Measurements from ENCODE around the gene RHNO1. TPM values are rescaled to one million over a fixed set of nuclear protein-coding genes. Genes with fewer than 3 reads are reported as not detected.

The RHNO1 gene
- total and polyA plus RNA-seq, 2 of the 8 experiments (the other 6 are each of a cell fraction or from before 2014, with no cell fraction given), result 55.8 to 56.9 TPM

GRCh38 chr12:2854669-2855453 is 22.2 kb upstream of the RHNO1 start:
- no peaks in the 10 kb centered on the region for H3K79me2 ChIP-seq (ENCODE audit: control insufficient read depth in 1 of 2, insufficient read depth in 2 of 2, low read length in 2 of 2)
- no peaks in the 10 kb centered on the region for H3K23me2 ChIP-seq (ENCODE audit: low read depth, low read length)
- no peak for FAIRE-seq
- H3K36me3 ChIP-seq (ENCODE audit: control insufficient read depth in 2 of 4, insufficient read depth in 4 of 4, low read length in 3 of 4), result peaks cover 0 to 19% (median 10%) of the 10 kb centered on the region in 4 experiments; a peak in 4 of 8 replicates
- no peak overlapping the region; the same call in 1 of the 2 replicates for H2AK5ac ChIP-seq (ENCODE audit: low read depth, low read length)
- H3K79me1 ChIP-seq (ENCODE audit: low read depth, low read length), result no peaks in the 10 kb centered on the region
- WGBS, 2 experiments (ENCODE audit: extremely low coverage in 1 of 2, insufficient coverage in 1 of 2, insufficient read length in 1 of 2, insufficient replicate concordance in 2 of 2, low coverage in 1 of 2, low lambda C conversion rate in 2 of 2, missing lambda C conversion rate in 1 of 2), result 87% methylated on average over 25 of the region's 25 CpGs; no CpG with 5 or more reads in 1 of the 2 experiments
- no peak overlapping the region for H4K5ac ChIP-seq (ENCODE audit: insufficient read length, low read depth, low read length)
- peaks cover 0 to 6% (median under 1%) of the 10 kb centered on the region in 4 experiments; a peak in 4 of 7 replicates for H3K4me1 ChIP-seq (replicated peaks in 1 of 4; ENCODE audit: control insufficient read depth in 3 of 4, insufficient read depth in 4 of 4, low read length in 3 of 4)
- H2BK15ac ChIP-seq (ENCODE audit: low read length), result no peak overlapping the region
- H3K27ac ChIP-seq (ENCODE audit: low read depth, low read length), result no peak overlapping the region
- H3K4me3 ChIP-seq (ENCODE audit: extremely low read depth in 1 of 4, insufficient read depth in 2 of 4, low read depth in 3 of 4, low read length in 4 of 4), result no peak overlapping the region
- no peak overlapping the region for H3K23ac ChIP-seq (ENCODE audit: insufficient read length)
- ChIA-PET CTCF (ENCODE audit: partially characterized antibody) (interaction anchor here (0.8 to 6.5 kb wide), 31 partner anchors 9 to 249 kb away, joined by 3 to 84 read pairs (median 4); partner anchors contain the start of genes FOXM1, NRIP2, RHNO1 and TULP3), POLR2A (ENCODE audit: partially characterized antibody) (interaction anchor here (0.6 to 1.9 kb wide), 14 partner anchors 9 to 191 kb away, joined by 3 to 7 read pairs (median 3); partner anchors contain the start of gene TULP3)
- H2BK12ac ChIP-seq (ENCODE audit: low read depth, low read length), result no peak overlapping the region
- H3K18ac ChIP-seq (ENCODE audit: extremely low read depth, low read length), result no peak overlapping the region
- no peak overlapping the region for H4K8ac ChIP-seq (ENCODE audit: extremely low read depth, insufficient read depth, low read length)
- no peaks in the 10 kb centered on the region for H3K27me3 ChIP-seq (replicated peaks in 1 of 4; ENCODE audit: control insufficient read depth in 3 of 4, extremely low read depth in 1 of 4, insufficient read depth in 3 of 4, low read length in 3 of 4)
- no peaks in the 10 kb centered on the region for H3K9me3 ChIP-seq (ENCODE audit: insufficient read depth in 2 of 2, low read depth in 1 of 2, low read length in 1 of 2)
- peaks cover 3 to 5% of the 10 kb centered on the region in 2 experiments for H4K20me1 ChIP-seq (replicated peaks in 1 of 2; ENCODE audit: control insufficient read depth in 1 of 2, insufficient read depth in 2 of 2, low read length in 2 of 2)
- no peak overlapping the region for H3K9ac ChIP-seq (replicated peaks in 1 of 4; ENCODE audit: extremely low read depth in 1 of 4, low read depth in 3 of 4, low read length in 3 of 4)
- no peak overlapping the region for H4K91ac ChIP-seq (replicated peaks; ENCODE audit: insufficient read length, low read length)
- DNase-seq (ENCODE audit: low read depth in 1 of 2, low spot score in 2 of 2), result no peak
- no peak overlapping the region for H3K14ac ChIP-seq (ENCODE audit: insufficient read length)
- H3K56ac ChIP-seq (replicated peaks; ENCODE audit: insufficient read length, low read depth, low read length), result no peak overlapping the region
- no peak overlapping the region for H2BK5ac ChIP-seq (ENCODE audit: low read depth, low read length)
- no peak overlapping the region for H3K4ac ChIP-seq (replicated peaks; ENCODE audit: insufficient read length, low read depth, low read length)
- no peak overlapping the region for H2BK120ac ChIP-seq (replicated peaks; ENCODE audit: low read depth, low read length)
- H2BK20ac ChIP-seq (ENCODE audit: low read length), result no peak overlapping the region
- H2AFZ ChIP-seq (ENCODE audit: low read length), result no peak overlapping the region
- H3K4me2 ChIP-seq (ENCODE audit: insufficient read depth in 1 of 2, low read depth in 2 of 2, low read length in 2 of 2), result no peak overlapping the region
- no peak for TF ChIP-seq MAX (IDR thresholded peaks at IDR 0.05)
- TF ChIP-seq SIX5 (IDR thresholded peaks at IDR 0.05; ENCODE audit: low read depth, low read length), result no peak
- TF ChIP-seq TBP (IDR thresholded peaks at IDR 0.05; ENCODE audit: low read depth, low read length), result no peak
- TF ChIP-seq BACH1 (IDR thresholded peaks at IDR 0.05; ENCODE audit: low read length), result no peak
- no peak for TF ChIP-seq CTCF (IDR thresholded peaks at IDR 0.05; ENCODE audit: control extremely low read depth in 1 of 3, insufficient read depth in 1 of 3, low read depth in 1 of 3, low read length in 3 of 3)
- no peak for TF ChIP-seq ATF2 (IDR thresholded peaks at IDR 0.05; ENCODE audit: low read length)
- no peak for TF ChIP-seq POLR2A (IDR thresholded peaks at IDR 0.05; ENCODE audit: control extremely low read depth in 1 of 2, low read depth in 2 of 2, low read length in 2 of 2)
